ENCODE results near the gene WIF1. TPM values are rescaled to one million over a fixed set of nuclear protein-coding genes. Genes with fewer than 3 reads are reported as not detected.

WIF1 gene
- polyA plus RNA-seq, 1 donor (not counting 4 experiments of a cell fraction or from before 2014, with no cell fraction given): not detected

DNA sequence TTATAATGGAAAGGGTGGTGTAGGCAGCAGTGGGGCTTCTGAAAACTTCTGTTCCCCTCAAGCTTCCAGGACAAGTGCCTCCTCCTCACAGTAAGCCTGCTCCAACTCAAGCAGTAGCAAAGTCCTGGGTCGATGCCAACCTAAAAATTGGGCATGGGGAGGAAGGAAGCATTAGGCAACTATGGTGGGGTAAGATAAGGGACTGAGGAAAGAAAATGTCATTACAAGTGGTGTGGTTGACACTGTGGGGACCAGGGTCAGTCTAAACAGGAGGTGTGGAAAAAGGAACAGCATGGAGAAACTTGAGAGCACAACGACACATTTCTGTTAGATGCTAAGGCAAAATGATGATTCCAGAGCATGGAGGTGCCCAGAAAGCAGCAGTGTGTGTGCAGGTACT lies 34.9 kb downstream of the WIF1 start:
- no peaks in the 10 kb centered on the region for H3K79me2 ChIP-seq (ENCODE audit: control insufficient read depth, insufficient read depth, low read length)
- H3K4me1 ChIP-seq (ENCODE audit: control insufficient read depth, extremely low read depth, insufficient read depth, low read length): no peaks in the 10 kb centered on the region
- H3K4me3 ChIP-seq (ENCODE audit: control insufficient read depth in 2 of 3, extremely low read depth in 1 of 3, insufficient read depth in 2 of 3, low read depth in 1 of 3, low read length in 3 of 3): no peak overlapping the region
- no peak overlapping the region for H3K9ac ChIP-seq (ENCODE audit: control insufficient read depth, extremely low read depth, insufficient read depth, low read length)
- no peak overlapping the region for H3K27ac ChIP-seq (ENCODE audit: control insufficient read depth, insufficient read depth, low read length)
- no peaks in the 10 kb centered on the region for H3K9me1 ChIP-seq (ENCODE audit: control insufficient read depth, extremely low read depth, insufficient read depth, low read length)
- H3K36me3 ChIP-seq (ENCODE audit: control insufficient read depth in 2 of 2, extremely low read depth in 1 of 2, insufficient read depth in 2 of 2, low read length in 2 of 2): no peaks in the 10 kb centered on the region
- H3K27me3 ChIP-seq (ENCODE audit: control insufficient read depth, extremely low read depth, insufficient read depth, low read length): peaks cover 28% of the 10 kb centered on the region
- TF ChIP-seq EZH2 (IDR thresholded peaks at IDR 0.05; ENCODE audit: low read length): no peak
- TF ChIP-seq, protein P1, sequence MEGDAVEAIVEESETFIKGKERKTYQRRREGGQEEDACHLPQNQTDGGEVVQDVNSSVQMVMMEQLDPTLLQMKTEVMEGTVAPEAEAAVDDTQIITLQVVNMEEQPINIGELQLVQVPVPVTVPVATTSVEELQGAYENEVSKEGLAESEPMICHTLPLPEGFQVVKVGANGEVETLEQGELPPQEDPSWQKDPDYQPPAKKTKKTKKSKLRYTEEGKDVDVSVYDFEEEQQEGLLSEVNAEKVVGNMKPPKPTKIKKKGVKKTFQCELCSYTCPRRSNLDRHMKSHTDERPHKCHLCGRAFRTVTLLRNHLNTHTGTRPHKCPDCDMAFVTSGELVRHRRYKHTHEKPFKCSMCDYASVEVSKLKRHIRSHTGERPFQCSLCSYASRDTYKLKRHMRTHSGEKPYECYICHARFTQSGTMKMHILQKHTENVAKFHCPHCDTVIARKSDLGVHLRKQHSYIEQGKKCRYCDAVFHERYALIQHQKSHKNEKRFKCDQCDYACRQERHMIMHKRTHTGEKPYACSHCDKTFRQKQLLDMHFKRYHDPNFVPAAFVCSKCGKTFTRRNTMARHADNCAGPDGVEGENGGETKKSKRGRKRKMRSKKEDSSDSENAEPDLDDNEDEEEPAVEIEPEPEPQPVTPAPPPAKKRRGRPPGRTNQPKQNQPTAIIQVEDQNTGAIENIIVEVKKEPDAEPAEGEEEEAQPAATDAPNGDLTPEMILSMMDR (optimal IDR thresholded peaks at IDR 0.05 in 1 of 3, IDR thresholded peaks at IDR 0.05 in 1 of 3, conservative IDR thresholded peaks at IDR 0.05 in 1 of 3; ENCODE audit: extremely low read depth in 1 of 3, insufficient read depth in 2 of 3, low read length in 3 of 3): no peak
- H4K20me1 ChIP-seq (ENCODE audit: control insufficient read depth, extremely low read depth, insufficient read depth, low read length): no peaks in the 10 kb centered on the region
- no peak overlapping the region for H2AFZ ChIP-seq (ENCODE audit: control insufficient read depth, low read length)
- dilution Hi-C loops (cut with MboI; ENCODE audit: extremely low pct_ligation_motif_present, low sequenced_read_pairs): no loop called here
- no peak for FAIRE-seq
- no peak overlapping the region for H3K4me2 ChIP-seq (ENCODE audit: control insufficient read depth, extremely low read depth, insufficient read depth, low read depth, low read length)
- DNase-seq (ENCODE audit: low read depth, low spot score): no peak
- H3K9me3 ChIP-seq (ENCODE audit: control insufficient read depth, low read depth, low read length): no peaks in the 10 kb centered on the region

DNA sequence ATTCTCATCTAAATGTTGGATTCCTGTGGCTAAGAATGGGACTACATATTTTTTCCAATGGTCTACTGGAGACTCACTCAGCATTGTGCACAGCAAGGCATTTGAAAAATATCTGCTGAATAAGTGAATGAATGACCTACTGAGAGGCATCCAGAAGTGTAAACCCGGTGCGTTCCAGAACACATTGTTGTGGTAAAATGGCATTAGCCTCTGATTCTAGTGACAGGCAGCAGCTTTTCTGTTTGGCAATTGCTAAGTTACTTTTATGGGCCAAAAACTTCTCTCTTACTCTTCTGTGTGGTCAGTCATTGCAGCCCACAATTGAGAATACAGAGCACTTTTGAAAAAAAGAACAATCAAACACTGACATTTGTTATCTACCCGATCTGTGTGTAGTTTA lies 36.5 kb downstream of the WIF1 start:
- H3K4me3 ChIP-seq (ENCODE audit: control insufficient read depth in 2 of 3, extremely low read depth in 1 of 3, insufficient read depth in 2 of 3, low read depth in 1 of 3, low read length in 3 of 3): no peak overlapping the region
- H3K9ac ChIP-seq (ENCODE audit: control insufficient read depth, extremely low read depth, insufficient read depth, low read length): no peak overlapping the region
- no peak overlapping the region for H3K4me2 ChIP-seq (ENCODE audit: control insufficient read depth, extremely low read depth, insufficient read depth, low read depth, low read length)
- dilution Hi-C loops (cut with MboI; ENCODE audit: extremely low pct_ligation_motif_present, low sequenced_read_pairs): no loop called here
- H3K9me3 ChIP-seq (ENCODE audit: control insufficient read depth, low read depth, low read length): no peaks in the 10 kb centered on the region
- no peaks in the 10 kb centered on the region for H3K4me1 ChIP-seq (ENCODE audit: control insufficient read depth, extremely low read depth, insufficient read depth, low read length)
- H3K9me1 ChIP-seq (ENCODE audit: control insufficient read depth, extremely low read depth, insufficient read depth, low read length): no peaks in the 10 kb centered on the region
- H3K27me3 ChIP-seq (ENCODE audit: control insufficient read depth, extremely low read depth, insufficient read depth, low read length): peaks cover 23% of the 10 kb centered on the region
- TF ChIP-seq, protein P1 (optimal IDR thresholded peaks at IDR 0.05 in 1 of 3, IDR thresholded peaks at IDR 0.05 in 1 of 3, conservative IDR thresholded peaks at IDR 0.05 in 1 of 3; ENCODE audit: extremely low read depth in 1 of 3, insufficient read depth in 2 of 3, low read length in 3 of 3): no peak
- no peak for TF ChIP-seq EZH2 (IDR thresholded peaks at IDR 0.05; ENCODE audit: low read length)
- no peaks in the 10 kb centered on the region for H3K79me2 ChIP-seq (ENCODE audit: control insufficient read depth, insufficient read depth, low read length)
- no peaks in the 10 kb centered on the region for H4K20me1 ChIP-seq (ENCODE audit: control insufficient read depth, extremely low read depth, insufficient read depth, low read length)
- DNase-seq (ENCODE audit: low read depth, low spot score) (no peak), FAIRE-seq (no peak)
- no peak overlapping the region for H2AFZ ChIP-seq (ENCODE audit: control insufficient read depth, low read length)
- H3K27ac ChIP-seq (ENCODE audit: control insufficient read depth, insufficient read depth, low read length): no peak overlapping the region
- H3K36me3 ChIP-seq (ENCODE audit: control insufficient read depth in 2 of 2, extremely low read depth in 1 of 2, insufficient read depth in 2 of 2, low read length in 2 of 2): no peaks in the 10 kb centered on the region

Measured in keratinocyte (primary cell).